Coronary artery (tissue), 2 donors: ENCODE results near the gene CDH12.
"Not testable (repeated sequence)": the region's sequence is repeated elsewhere in the genome, so short reads cannot be mapped to it uniquely, and the experiment has no call there.

Experiments
- DNase-seq: peaks from one replicate; pipeline ENCODE4 v3.0.0-alpha.2; 2017; ENCODE audit warnings: low spot score
- H3K27ac ChIP-seq, 2 donors: fragments of 200-600 bp; sonication (generic); one replicate each; pipeline ENCODE4 v1.5.1; 2016 to 2019
- H3K4me3 ChIP-seq: fragments of 200-600 bp; sonication (generic); 2 replicates; pipeline ENCODE4 v1.5.1; 2016; ENCODE audit warnings: mild to moderate bottlenecking, moderate library complexity
- CTCF ChIP-seq: fragments of 200-600 bp; sonication (generic); IDR thresholded peaks from one replicate; pipeline ENCODE4 v1.5.1; 2019; ENCODE audit warnings: antibody characterized with exemption

Gene CDH12

GRCh38 chr5:22776285-22776684 lies 76.9 kb downstream of the CDH12 start:
- Histone ChIP-seq H3K4me3 (no peak overlapping the region), H3K27ac (no peak overlapping the region)
- DNase-seq, result no peak
- no peak for TF ChIP-seq CTCF

- not testable (repeated sequence) for H3K4me3 ChIP-seq, DNase-seq, H3K27ac ChIP-seq
Measured at GRCh38 chr5:22774214-22774613, 78.9 kb downstream of the CDH12 start.

GRCh38 chr5:22764736-22765135 lies 88.4 kb downstream of the CDH12 start:
- TF ChIP-seq CTCF, result no peak
- Histone ChIP-seq H3K27ac (no peak overlapping the region), H3K4me3 (no peak overlapping the region)
- no peak for DNase-seq

- no peak overlapping the region for H3K4me3 ChIP-seq
- DNase-seq, result no peak
- TF ChIP-seq CTCF, result no peak
- no peak overlapping the region for H3K27ac ChIP-seq
Measured at GRCh38 chr5:22757776-22758175, 95.4 kb downstream of the CDH12 start.

GRCh38 chr5:22754155-22754554 lies 99.0 kb downstream of the CDH12 start:
- TF ChIP-seq CTCF, result no peak
- no peak for DNase-seq
- no peak overlapping the region for H3K4me3 ChIP-seq
- no peak overlapping the region for H3K27ac ChIP-seq

GRCh38 chr5:22751536-22751935 lies 101.6 kb downstream of the CDH12 start:
- Histone ChIP-seq H3K27ac (no peak overlapping the region), H3K4me3 (no peak overlapping the region)
- TF ChIP-seq CTCF, result no peak
- no peak for DNase-seq

GRCh38 chr5:22736443-22737003 lies 116.6 kb downstream of the CDH12 start:
- Histone ChIP-seq H3K27ac (no peak overlapping the region), H3K4me3 (no peak overlapping the region)
- TF ChIP-seq CTCF, result no peak
- DNase-seq, result no peak

- Histone ChIP-seq H3K4me3 (no peak overlapping the region), H3K27ac (no peak overlapping the region)
- no peak for TF ChIP-seq CTCF
- no peak for DNase-seq
Measured at GRCh38 chr5:22734907-22735306, 118.2 kb downstream of the CDH12 start.
